Fibroblast of lung (primary cell): Measurements from ENCODE around the gene ARRB2. TPM values are rescaled to one million over a fixed set of nuclear protein-coding genes. Genes with fewer than 3 reads are reported as not detected.

Experiments
- DNase-seq, 2 donors: peaks; one replicate each; pipeline versions ENCODE4 v3.0.0 to v3.0.0-alpha.2; 2010; ENCODE audit warnings: low read depth in 2 of 2
- H2AFZ ChIP-seq: 2 replicates; pipeline ENCODE4 v1.5.1; 2012; ENCODE audit warnings: low read length, control low read depth, inconsistent platforms
- H3K27ac ChIP-seq: 2 replicates; pipeline ENCODE4 v1.5.1; 2011; ENCODE audit warnings: low read length, control low read depth; ENCODE audit not compliant: insufficient read depth
- H3K27me3 ChIP-seq: 2 replicates; pipeline ENCODE4 v1.5.1; 2011; ENCODE audit warnings: mild to moderate bottlenecking, low read length; ENCODE audit not compliant: control insufficient read depth, insufficient read depth
- H3K36me3 ChIP-seq: 2 replicates; pipeline ENCODE4 v1.5.1; 2011; ENCODE audit warnings: low read length; ENCODE audit not compliant: control insufficient read depth, insufficient read depth
- H3K4me1 ChIP-seq: 2 replicates; pipeline ENCODE4 v1.5.1; 2011; ENCODE audit warnings: low read length; ENCODE audit not compliant: control insufficient read depth, insufficient read depth; ENCODE audit errors: extremely low read depth
- H3K4me2 ChIP-seq: 2 replicates; pipeline ENCODE4 v1.5.1; 2011; ENCODE audit warnings: low read length, control low read depth; ENCODE audit not compliant: insufficient read depth; ENCODE audit errors: extremely low read depth
- H3K4me3 ChIP-seq, 4 experiments: fragments of 200-600 bp in 1 of 4; sonication (generic) in 1 of 4; replicated peaks in 1 of 4; 2 replicates each; pipeline ENCODE4 v1.5.1; 2011 to 2016; ENCODE audit warnings: low read length in 4 of 4, low read depth in 3 of 4, mild to moderate bottlenecking in 3 of 4, control low read depth in 2 of 4, inconsistent platforms in 1 of 4, mixed read lengths in 1 of 4; ENCODE audit not compliant: insufficient read depth in 1 of 4; ENCODE audit errors: control extremely low read depth in 1 of 4
- H3K79me2 ChIP-seq: 2 replicates; pipeline ENCODE4 v1.5.1; 2012; ENCODE audit warnings: mild to moderate bottlenecking, low read length, inconsistent platforms; ENCODE audit not compliant: control insufficient read depth, insufficient read depth
- H3K9ac ChIP-seq: 2 replicates; pipeline ENCODE4 v1.5.1; 2011; ENCODE audit warnings: mild to moderate bottlenecking, low read length, control low read depth; ENCODE audit not compliant: insufficient read depth
- H3K9me3 ChIP-seq: 2 replicates; pipeline ENCODE4 v1.5.1; 2012; ENCODE audit warnings: low read depth, low read length; ENCODE audit not compliant: control insufficient read depth, insufficient read depth
- H4K20me1 ChIP-seq: 2 replicates; pipeline ENCODE4 v1.5.1; 2011; ENCODE audit warnings: low read length; ENCODE audit not compliant: control insufficient read depth, insufficient read depth; ENCODE audit errors: extremely low read depth
- CTCF ChIP-seq, 2 donors: IDR thresholded peaks in 1 of 2; conservative IDR thresholded peaks in 1 of 2; 1 replicate in 1 of 2; 2 replicates in 1 of 2; pipeline ENCODE4 v1.5.1; 2011 to 2012; ENCODE audit warnings: low read length in 2 of 2, control low read depth in 1 of 2, inconsistent platforms in 1 of 2, low read depth in 1 of 2, mild to moderate bottlenecking in 1 of 2
- EZH2 ChIP-seq: IDR thresholded peaks from 2 replicates; pipeline ENCODE4 v1.5.1; 2012; ENCODE audit warnings: low read length, control low read depth, mild to moderate bottlenecking; ENCODE audit errors: missing control alignments
- polyA plus RNA-seq, 2 donors: library from polyadenylated mRNA; depleted of rRNA in 1 of 2; stranded (reverse) in 1 of 2; unstranded in 1 of 2; fragments of >200 nt; gene quantifications; 2 replicates each; pipeline ENCODE4 v1.2.1, GENCODE V29; 2011 to 2012; ENCODE audit warnings: missing spikeins in 1 of 2
- total RNA-seq: library from RNA; depleted of rRNA; stranded (reverse); fragments of >200 nt; gene quantifications from 2 replicates; pipeline ENCODE4 v1.2.1, GENCODE V29; 2014

The ARRB2 gene
- total and polyA plus RNA-seq, 2 donors (not counting 1 experiment from before 2014, with no cell fraction given): 2.8 to 4.6 TPM

- H2AFZ ChIP-seq: no peak overlapping the region
- no peaks in the 10 kb centered on the region for H3K9me3 ChIP-seq
- no peaks in the 10 kb centered on the region for H4K20me1 ChIP-seq
- no peak overlapping the region for H3K27ac ChIP-seq
- peaks cover 18% of the 10 kb centered on the region for H3K36me3 ChIP-seq
- H3K79me2 ChIP-seq: no peaks in the 10 kb centered on the region
- DNase-seq: no peak
- H3K27me3 ChIP-seq: no peaks in the 10 kb centered on the region
- H3K4me1 ChIP-seq: no peaks in the 10 kb centered on the region
- TF ChIP-seq EZH2: no peak
- no peak overlapping the region for H3K4me3 ChIP-seq
- H3K4me2 ChIP-seq: no peak overlapping the region
- H3K9ac ChIP-seq: no peak overlapping the region
Observed at GRCh38 chr17:4672055-4672630, 38.3 kb upstream of the ARRB2 start.

- Histone ChIP-seq H3K79me2 (no peaks in the 10 kb centered on the region), H3K9me3 (no peaks in the 10 kb centered on the region), H3K9ac (no peak overlapping the region), H4K20me1 (no peaks in the 10 kb centered on the region), H3K36me3 (peaks cover 18% of the 10 kb centered on the region), H3K4me1 (no peaks in the 10 kb centered on the region), H3K27me3 (no peaks in the 10 kb centered on the region), H3K27ac (no peak overlapping the region), H2AFZ (no peak overlapping the region), H3K4me2 (no peak overlapping the region), H3K4me3 (no peak overlapping the region)
- TF ChIP-seq CTCF (conservative IDR thresholded peaks at IDR 0.05 in 1 of 2, IDR thresholded peaks at IDR 0.05 in 1 of 2; ENCODE audit: low read depth in 1 of 2, low read length in 2 of 2) (no peak), EZH2 (no peak)
- DNase-seq: no peak
Observed at GRCh38 chr17:4672751-4673150, 37.7 kb upstream of the ARRB2 start.

DNA sequence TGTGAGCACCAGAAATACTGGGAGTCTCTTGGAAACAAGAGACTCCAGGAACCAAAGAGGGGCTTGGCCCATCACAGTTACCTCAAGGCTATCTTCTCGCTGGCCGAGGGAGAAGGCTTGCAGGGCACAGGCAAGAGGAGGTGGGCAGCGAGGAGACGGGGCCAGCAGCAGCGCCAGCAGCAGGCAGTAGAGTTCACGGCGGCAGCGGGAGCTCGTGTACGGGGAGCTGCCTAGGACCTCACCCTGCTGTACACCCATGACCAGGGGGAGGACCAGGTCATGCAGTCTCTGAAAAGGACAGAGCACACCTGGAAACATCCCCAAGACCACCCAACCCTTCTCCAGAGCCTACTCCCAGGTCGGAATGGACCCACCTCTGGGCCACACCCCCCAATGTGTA, 37.3 kb upstream of the ARRB2 start:
- Histone ChIP-seq H3K27ac (no peak overlapping the region), H3K4me1 (peaks cover 1% of the 10 kb centered on the region), H4K20me1 (no peaks in the 10 kb centered on the region), H3K79me2 (no peaks in the 10 kb centered on the region), H3K9ac (no peak overlapping the region), H3K36me3 (peaks cover 18% of the 10 kb centered on the region), H3K4me3 (no peak overlapping the region), H3K27me3 (no peaks in the 10 kb centered on the region), H3K9me3 (no peaks in the 10 kb centered on the region), H2AFZ (no peak overlapping the region), H3K4me2 (no peak overlapping the region)
- no peak for DNase-seq
- TF ChIP-seq CTCF (conservative IDR thresholded peaks at IDR 0.05 in 1 of 2, IDR thresholded peaks at IDR 0.05 in 1 of 2; ENCODE audit: low read depth in 1 of 2, low read length in 2 of 2): no peak
- no peak for TF ChIP-seq EZH2
